GM12892 (cell line): ENCODE data around the gene CHMP1B.

ENCODE experiments used
- DNase-seq: peaks from one replicate; pipeline ENCODE4 v3.0.0; 2011; ENCODE audit not compliant: insufficient read length
- FAIRE-seq: peaks from 2 replicates; lab custom pipeline; 2011; peaks lifted over from hg19 to GRCh38; lab: Jason Lieb, UNC
- POLR2A ChIP-seq: IDR thresholded peaks from 2 replicates; pipeline ENCODE4 v1.6.1; 2011; ENCODE audit warnings: low read depth, low read length, control low read depth
- POLR2AphosphoS5 ChIP-seq: IDR thresholded peaks from 2 replicates; pipeline ENCODE4 v1.6.1; 2011; ENCODE audit warnings: low read depth, low read length, control low read depth
- TAF1 ChIP-seq: IDR thresholded peaks from 2 replicates; pipeline ENCODE4 v1.6.1; 2011; ENCODE audit warnings: low read depth, mild to moderate bottlenecking, control low read depth, low read length, borderline replicate concordance

Gene CHMP1B

GRCh38 chr18:11873670-11874340 is 22.6 kb downstream of the CHMP1B start:
- TF ChIP-seq POLR2A (no peak), POLR2AphosphoS5 (no peak), TAF1 (no peak)
- no peak for DNase-seq
- no peak for FAIRE-seq

DNA sequence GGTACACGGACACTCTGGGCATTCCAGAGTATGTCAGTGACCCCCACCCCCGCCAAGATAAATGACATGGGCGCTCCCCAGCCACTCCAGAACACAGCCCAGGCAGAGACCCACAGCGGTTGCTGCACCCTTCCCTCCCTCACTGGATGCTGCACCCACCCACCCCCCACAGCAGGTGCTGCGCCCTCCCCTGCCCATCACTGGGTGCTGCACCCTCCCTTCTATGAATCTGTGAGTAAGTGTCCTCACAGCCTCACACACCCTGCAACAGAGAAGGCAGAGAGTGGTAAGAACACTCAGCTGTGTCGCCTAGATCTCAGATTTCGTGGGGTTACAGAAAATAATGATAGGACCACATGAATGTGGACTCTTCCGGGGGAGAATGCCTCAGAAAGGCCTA is 23.5 kb downstream of the CHMP1B start:
- no peak for DNase-seq
- TF ChIP-seq POLR2A, result no peak
- TF ChIP-seq TAF1, result no peak
- TF ChIP-seq POLR2AphosphoS5, result no peak
- FAIRE-seq, result no peak

GRCh38 chr18:11877497-11878135 is 26.4 kb downstream of the CHMP1B start:
- FAIRE-seq, result no peak
- TF ChIP-seq TAF1, result no peak
- no peak for TF ChIP-seq POLR2AphosphoS5
- no peak for TF ChIP-seq POLR2A

GRCh38 chr18:11880586-11881304 is 29.5 kb downstream of the CHMP1B start:
- TF ChIP-seq POLR2A (no peak), TAF1 (no peak), POLR2AphosphoS5 (no peak)
- FAIRE-seq (no peak), DNase-seq (no peak)

More at GRCh38 chr18:11877497-11878135, 26.4 kb downstream of the CHMP1B start:
- DNase-seq, result no peak

GRCh38 chr18:11882636-11883035 is 31.4 kb downstream of the CHMP1B start:
- no peak for TF ChIP-seq TAF1
- TF ChIP-seq POLR2AphosphoS5, result no peak
- no peak for TF ChIP-seq POLR2A
- no peak for FAIRE-seq
- DNase-seq, result no peak

GRCh38 chr18:11883153-11883552 is 31.9 kb downstream of the CHMP1B start:
- DNase-seq (no peak), FAIRE-seq (no peak)
- TF ChIP-seq POLR2A (no peak), POLR2AphosphoS5 (no peak), TAF1 (no peak)

GRCh38 chr18:11884396-11885030 is 33.3 kb downstream of the CHMP1B start:
- TF ChIP-seq POLR2AphosphoS5, result no peak
- TF ChIP-seq TAF1, result no peak
- no peak for TF ChIP-seq POLR2A
- FAIRE-seq (peak; percentile 21), DNase-seq (no peak)

- FAIRE-seq, result no peak
- no peak for DNase-seq
- TF ChIP-seq POLR2A (no peak), POLR2AphosphoS5 (no peak), TAF1 (no peak)
Measured at GRCh38 chr18:11885278-11885947, 34.2 kb downstream of the CHMP1B start.

- DNase-seq, result no peak
- TF ChIP-seq POLR2AphosphoS5, result no peak
- no peak for TF ChIP-seq TAF1
- no peak for TF ChIP-seq POLR2A
- FAIRE-seq, result no peak
Measured at GRCh38 chr18:11886577-11887110, 35.4 kb downstream of the CHMP1B start.

GRCh38 chr18:11887328-11888128 is 36.3 kb downstream of the CHMP1B start:
- FAIRE-seq (no peak), DNase-seq (no peak)
- TF ChIP-seq POLR2A, result no peak
- TF ChIP-seq TAF1, result no peak
- no peak for TF ChIP-seq POLR2AphosphoS5
